OCI-LY1 (cell line): ENCODE data around the gene FBXO7.

Source experiments
- H2AFZ ChIP-seq: fragments of 200-600 bp; sonication (generic), shearing (Covaris generic); 2 replicates; pipeline ENCODE4 v1.6.0; 2014; ENCODE audit warnings: antibody characterized with exemption, mild to moderate bottlenecking, low read length
- H3F3A ChIP-seq: fragments of 200-600 bp; sonication (generic), shearing (Covaris generic); 2 replicates; pipeline ENCODE4 v1.6.0; 2014; ENCODE audit warnings: mild to moderate bottlenecking, antibody characterized with exemption, low read length, moderate library complexity; ENCODE audit not compliant: insufficient read depth
- H3K27ac ChIP-seq: fragments of 200-600 bp; sonication (generic); 2 replicates; pipeline ENCODE4 v1.5.1; 2014; ENCODE audit warnings: low read length, mixed run types, mild to moderate bottlenecking, low read depth; ENCODE audit not compliant: poor library complexity, severe bottlenecking
- H3K27me3 ChIP-seq: fragments of 200-600 bp; sonication (generic); 2 replicates; pipeline ENCODE4 v1.6.0; 2014; ENCODE audit warnings: antibody characterized with exemption, mild to moderate bottlenecking, low read length, moderate library complexity; ENCODE audit not compliant: insufficient read depth
- H3K36me3 ChIP-seq: fragments of 200-600 bp; sonication (generic); 2 replicates; pipeline ENCODE4 v1.6.1; 2014; ENCODE audit warnings: mild to moderate bottlenecking, antibody characterized with exemption, low read length, moderate library complexity, mixed read lengths; ENCODE audit not compliant: insufficient read depth
- H3K4me1 ChIP-seq: fragments of 200-600 bp; sonication (generic); 2 replicates; pipeline ENCODE4 v1.5.1; 2014; ENCODE audit warnings: mild to moderate bottlenecking, low read length, moderate library complexity; ENCODE audit not compliant: insufficient read depth, severe bottlenecking
- H3K4me2 ChIP-seq: fragments of 200-600 bp; sonication (generic), shearing (Covaris generic); 2 replicates; pipeline ENCODE4 v1.6.1; 2014; ENCODE audit warnings: low read length
- H3K4me3 ChIP-seq: fragments of 200-600 bp; sonication (generic); 2 replicates; pipeline ENCODE4 v1.5.1; 2014; ENCODE audit warnings: low read length, low read depth, mild to moderate bottlenecking, mixed read lengths; ENCODE audit not compliant: poor library complexity, severe bottlenecking
- H3K79me2 ChIP-seq: fragments of 200-600 bp; shearing (Covaris generic); 2 replicates; pipeline ENCODE4 v1.6.1; 2016; ENCODE audit warnings: mixed run types, low read length, mixed read lengths; ENCODE audit not compliant: insufficient read depth
- H3K9ac ChIP-seq: fragments of 200-600 bp; sonication (generic), shearing (Covaris generic); 2 replicates; pipeline ENCODE4 v1.6.1; 2014; ENCODE audit warnings: mild to moderate bottlenecking, low read length, mixed read lengths
- H3K9me2 ChIP-seq: fragments of 200-600 bp; sonication (generic), shearing (Covaris generic); 2 replicates; pipeline ENCODE4 v1.6.1; 2014; ENCODE audit warnings: low read depth, mild to moderate bottlenecking, low read length, mixed read lengths
- H3K9me3 ChIP-seq: fragments of 200-600 bp; shearing (Covaris generic); 2 replicates; pipeline ENCODE4 v1.6.1; 2014; ENCODE audit warnings: low read length, mixed read lengths
- H4K20me1 ChIP-seq: fragments of 200-600 bp; sonication (generic), shearing (Covaris generic); 2 replicates; pipeline ENCODE4 v1.6.0; 2016; ENCODE audit warnings: mild to moderate bottlenecking, low read length; ENCODE audit not compliant: insufficient read depth
- CTCF ChIP-seq: fragments of 200-600 bp; sonication (generic), shearing (Covaris generic); IDR thresholded peaks from 2 replicates; pipeline ENCODE4 v1.5.1; 2017; ENCODE audit warnings: mild to moderate bottlenecking, antibody characterized with exemption, low read length, moderate library complexity, mixed read lengths
- EZH2 ChIP-seq: fragments of 200-600 bp; sonication (generic), shearing (Covaris generic); IDR thresholded peaks from 2 replicates; pipeline ENCODE4 v1.8.0; 2017; ENCODE audit warnings: borderline replicate concordance, mixed run types, mild to moderate bottlenecking, antibody characterized with exemption, low read length, moderate library complexity, mixed read lengths

FBXO7 gene

GRCh38 chr22:32518381-32518780 is 43.8 kb downstream of the FBXO7 start:
- TF ChIP-seq CTCF (no peak), EZH2 (no peak)
- Histone ChIP-seq H3F3A (no peaks in the 10 kb centered on the region), H3K4me2 (no peak overlapping the region), H3K9me2 (no peaks in the 10 kb centered on the region), H2AFZ (no peak overlapping the region), H3K4me1 (no peaks in the 10 kb centered on the region), H3K9me3 (no peaks in the 10 kb centered on the region), H3K9ac (no peak overlapping the region), H3K79me2 (no peaks in the 10 kb centered on the region), H3K27me3 (no peaks in the 10 kb centered on the region; the same call in 1 of the 2 replicates), H3K36me3 (no peaks in the 10 kb centered on the region), H4K20me1 (no peaks in the 10 kb centered on the region), H3K4me3 (no peak overlapping the region), H3K27ac (no peak overlapping the region)

GRCh38 chr22:32518848-32519247 is 44.2 kb downstream of the FBXO7 start:
- Histone ChIP-seq H4K20me1 (no peaks in the 10 kb centered on the region), H3K79me2 (no peaks in the 10 kb centered on the region), H2AFZ (no peak overlapping the region), H3F3A (no peaks in the 10 kb centered on the region), H3K4me1 (no peaks in the 10 kb centered on the region), H3K9me3 (no peaks in the 10 kb centered on the region), H3K27ac (no peak overlapping the region), H3K9me2 (no peaks in the 10 kb centered on the region), H3K4me3 (no peak overlapping the region), H3K9ac (no peak overlapping the region), H3K27me3 (no peaks in the 10 kb centered on the region; the same call in 1 of the 2 replicates), H3K4me2 (no peak overlapping the region), H3K36me3 (no peaks in the 10 kb centered on the region)
- TF ChIP-seq CTCF (peak; percentile 51), EZH2 (no peak)

GRCh38 chr22:32520612-32521011 is 46.0 kb downstream of the FBXO7 start:
- Histone ChIP-seq H3K4me1 (no peaks in the 10 kb centered on the region), H3K27me3 (no peaks in the 10 kb centered on the region; the same call in 1 of the 2 replicates), H3K4me2 (no peak overlapping the region), H3K36me3 (no peaks in the 10 kb centered on the region), H3K9me2 (no peaks in the 10 kb centered on the region), H3K27ac (no peak overlapping the region), H2AFZ (no peak overlapping the region), H3K9me3 (no peaks in the 10 kb centered on the region), H3F3A (no peaks in the 10 kb centered on the region), H3K9ac (no peak overlapping the region), H4K20me1 (no peaks in the 10 kb centered on the region), H3K4me3 (no peak overlapping the region), H3K79me2 (no peaks in the 10 kb centered on the region)
- TF ChIP-seq CTCF = no peak
- TF ChIP-seq EZH2 = no peak
